Activated CD4-positive, alpha-beta T cell treated with anti-CD3 and anti-CD28 coated beads, Interleukin-2, amount 50 U/mL, for 24 hours (primary cell): ENCODE results near the gene TMEM129.
"Not testable (repeated sequence)": the region's sequence is repeated elsewhere in the genome, so short reads cannot be mapped to it uniquely, and the experiment has no call there.

ENCODE experiments used
- DNase-seq, 2 donors: peaks; one replicate each; pipeline ENCODE4 v3.0.0-alpha.2; 2020; ENCODE audit warnings: low read depth in 1 of 2, low spot score in 1 of 2

The TMEM129 gene

DNA sequence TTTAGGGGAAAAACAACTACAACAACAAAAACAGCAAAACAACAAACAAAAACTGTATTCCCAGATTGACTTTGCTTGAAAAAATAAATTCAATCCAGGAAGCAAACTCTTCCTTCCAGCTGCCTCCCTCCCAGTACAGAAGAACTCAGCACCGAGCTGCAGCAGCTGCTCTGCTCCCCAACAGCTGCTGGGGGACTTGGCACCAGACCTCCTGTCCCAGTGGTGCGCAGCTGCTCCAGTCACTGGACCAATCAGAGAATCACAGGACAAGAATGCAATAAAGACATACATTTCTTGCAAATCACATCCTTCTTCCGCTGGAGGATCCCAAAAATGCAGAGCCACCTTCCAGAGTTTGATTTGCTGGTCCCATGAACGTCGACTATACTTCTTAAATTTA lies 25.2 kb downstream of the TMEM129 start:
- DNase-seq = no peak

DNA sequence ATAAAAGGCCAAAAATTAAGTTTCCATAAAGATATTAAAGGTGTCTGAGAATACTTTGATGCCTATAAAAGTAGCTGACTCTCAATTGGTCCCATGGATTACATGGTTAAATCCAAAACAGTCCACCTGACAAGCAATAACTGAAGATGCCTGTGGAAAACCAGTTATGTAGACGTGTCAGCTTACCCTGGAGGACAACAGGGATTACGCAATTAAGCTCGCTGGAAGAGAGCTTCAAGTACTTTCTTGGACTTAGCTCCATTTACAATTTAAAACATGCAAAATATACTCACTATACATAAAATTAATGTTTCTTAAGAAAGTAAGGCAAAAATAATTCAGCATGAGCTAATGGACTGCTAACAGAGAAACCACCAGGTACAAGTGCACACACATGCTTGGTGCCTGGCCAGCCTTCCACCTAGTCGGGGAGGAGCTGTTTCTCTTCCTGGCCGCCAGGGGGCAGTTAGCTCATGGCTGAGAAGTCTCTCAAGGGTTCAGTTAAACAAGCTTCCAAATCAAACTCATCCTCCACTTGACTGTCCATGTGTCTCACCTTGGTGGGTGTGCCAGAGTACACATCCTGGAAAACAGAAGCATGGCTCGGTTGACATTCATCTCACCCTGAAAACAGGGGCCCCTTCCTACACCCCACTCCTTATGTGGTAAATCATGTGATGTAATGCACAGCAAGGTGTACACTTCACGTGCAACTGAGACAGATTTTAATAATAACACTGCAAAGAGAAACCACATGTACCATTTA lies 27.8 kb downstream of the TMEM129 start:
- peak; percentile 38 to 72 for DNase-seq

DNA sequence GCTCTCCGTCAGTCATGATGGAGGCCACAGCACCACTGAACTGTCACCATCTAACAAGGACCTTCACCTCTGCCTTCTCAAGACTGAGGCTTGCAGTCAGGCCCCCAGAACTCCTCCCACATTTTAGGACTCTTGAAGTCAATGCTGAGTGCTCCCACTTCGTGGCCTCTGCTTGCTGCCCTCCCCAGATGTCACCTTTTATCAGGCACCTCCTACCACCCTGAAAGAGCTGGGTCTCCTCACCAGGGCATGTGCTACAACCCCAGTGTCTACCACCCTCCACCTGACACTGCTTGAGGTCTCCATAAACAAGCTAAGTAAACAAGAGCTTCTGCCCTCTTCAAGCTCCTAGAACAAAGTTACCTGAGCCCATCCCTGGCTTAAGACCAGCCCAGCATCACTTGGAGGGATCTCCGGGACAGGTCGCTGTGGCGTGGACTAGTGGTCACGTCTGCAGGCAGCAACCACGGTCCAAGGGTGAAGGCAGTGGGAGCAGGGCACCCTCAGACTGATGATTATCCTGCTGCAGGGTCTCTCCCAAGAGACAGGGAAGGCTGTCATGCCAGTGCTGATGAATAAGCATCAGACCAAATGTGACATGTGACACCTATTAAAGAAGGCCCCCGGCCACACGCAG lies 29.3 kb downstream of the TMEM129 start:
- no peak for DNase-seq

GRCh38 chr4:1690698-1691097 lies 30.4 kb downstream of the TMEM129 start:
- no peak for DNase-seq

DNA sequence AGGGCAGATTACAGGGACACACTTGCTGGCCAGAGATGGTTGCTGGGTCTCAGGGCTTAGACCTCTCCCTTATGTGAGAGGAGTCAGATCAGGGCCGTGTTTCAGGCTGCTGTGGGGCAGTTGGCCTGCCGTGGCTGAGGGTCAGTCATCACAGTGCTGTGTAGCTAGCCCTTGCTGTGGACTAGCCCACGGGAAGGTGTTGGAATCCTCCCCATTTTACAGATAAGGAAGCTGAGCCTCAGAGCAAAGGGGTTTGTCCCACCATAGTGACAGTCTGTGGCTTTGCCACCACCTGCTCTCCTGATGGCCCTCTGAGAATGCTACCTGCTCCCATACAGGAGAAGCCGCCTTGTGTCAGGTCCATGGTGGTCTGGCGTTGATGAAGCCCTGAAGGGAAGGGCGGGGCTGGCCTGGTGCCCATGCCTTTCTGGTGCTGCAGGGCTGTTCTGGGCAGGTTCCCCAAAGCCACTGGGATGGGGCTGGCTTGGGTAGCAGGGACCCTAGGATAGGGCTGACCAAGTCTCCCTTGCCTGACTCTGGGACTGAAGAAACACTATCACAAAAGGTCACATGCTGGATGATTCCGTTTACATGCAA lies 34.6 kb downstream of the TMEM129 start:
- DNase-seq = no peak

DNA sequence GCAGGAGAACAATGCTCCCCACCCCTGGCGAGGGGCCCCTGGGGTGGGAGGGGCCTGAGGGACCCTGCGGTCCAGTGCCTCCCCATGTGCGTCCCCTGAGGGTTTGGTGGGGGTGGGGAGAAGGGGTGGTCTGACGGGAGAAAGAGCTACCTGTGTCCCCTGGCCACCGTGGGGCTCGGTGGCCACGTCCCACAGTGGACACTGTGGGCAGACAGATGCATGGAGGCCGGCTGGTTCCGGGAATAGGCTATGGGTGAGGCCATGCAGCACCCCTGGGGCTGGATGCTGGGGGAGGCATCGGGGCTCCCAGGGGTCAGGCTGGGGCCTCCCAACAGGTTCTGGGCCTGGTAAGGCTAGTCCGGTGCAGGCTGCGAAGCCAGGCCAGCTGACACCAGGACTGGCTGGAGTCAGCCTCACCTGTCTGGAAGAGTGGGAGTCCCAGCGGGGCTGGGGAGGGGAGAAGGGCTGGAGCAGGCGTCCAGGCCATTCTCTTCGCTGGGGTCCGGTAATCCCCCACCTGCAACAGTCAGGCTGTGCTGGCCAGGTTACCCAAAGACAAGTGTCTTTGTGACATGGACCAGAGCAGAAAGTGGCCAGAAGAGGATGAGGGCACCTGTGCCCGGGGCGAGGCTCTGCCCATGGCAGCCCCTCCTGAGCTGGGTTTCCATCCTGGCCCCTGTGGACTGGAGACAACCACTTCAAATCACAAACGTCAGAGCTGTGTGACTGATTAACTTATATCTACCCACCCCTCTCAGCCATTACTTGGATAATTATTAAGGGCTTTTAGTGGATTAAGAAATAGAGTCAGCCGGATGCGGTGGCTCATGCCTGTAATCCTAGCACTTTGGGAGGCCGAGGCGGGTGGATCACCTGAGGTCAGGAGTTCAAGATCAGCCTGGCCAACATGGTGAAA lies 35.6 kb downstream of the TMEM129 start:
- no peak for DNase-seq

GRCh38 chr4:1684506-1685234 lies 36.5 kb downstream of the TMEM129 start:
- DNase-seq = peak; percentile 91

DNA sequence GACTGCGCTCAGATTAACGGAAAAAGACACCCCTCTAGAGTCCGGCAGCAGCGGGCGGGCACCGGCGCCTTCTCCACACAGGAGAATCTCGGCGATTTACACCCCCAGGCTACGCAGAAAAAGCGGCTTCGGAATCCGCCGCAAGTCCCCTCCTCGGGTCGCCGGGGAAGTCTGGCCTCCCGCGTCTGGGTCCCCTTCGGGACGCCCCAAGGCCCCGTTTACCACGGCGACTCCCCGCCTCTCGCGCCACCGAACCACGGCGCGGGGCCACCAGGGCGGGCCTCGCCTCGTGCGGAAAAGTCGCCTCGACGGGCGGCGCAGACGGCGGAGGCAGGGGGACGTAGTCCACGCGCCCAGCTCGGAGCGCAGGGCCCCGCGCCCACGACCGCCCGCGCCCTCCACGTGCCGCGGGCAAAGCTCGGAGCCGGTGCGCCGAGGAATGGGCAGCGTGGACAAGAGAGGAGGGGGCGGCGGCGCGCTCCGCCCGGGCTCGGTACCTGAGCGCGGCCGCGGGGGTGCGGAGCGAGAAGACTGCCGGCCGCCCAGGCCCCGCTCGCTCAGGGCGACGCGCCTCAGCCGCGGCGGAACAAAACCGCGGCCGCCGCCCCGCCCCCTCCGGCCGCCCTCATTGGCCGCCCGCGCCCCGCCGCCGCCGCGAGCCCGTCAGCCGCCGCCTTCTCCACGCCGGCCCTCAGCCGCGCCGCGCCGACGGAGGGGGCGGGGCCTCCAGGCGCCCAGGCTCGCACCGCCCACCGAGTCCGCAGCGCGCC lies 37.2 kb downstream of the TMEM129 start, which contains the start of gene FAM53A:
FAM53A (minus strand) TSS at position 578 of the 770 bp plus-strand sequence. CDS start 15,572 bp downstream, outside the sequence.
- DNase-seq = peak in 1 of 2 donors; percentile 20

- no peak for DNase-seq
Observed at GRCh38 chr4:1683261-1683735, 37.8 kb downstream of the TMEM129 start.

GRCh38 chr4:1682860-1683259 lies 38.3 kb downstream of the TMEM129 start:
- DNase-seq = no peak

DNA sequence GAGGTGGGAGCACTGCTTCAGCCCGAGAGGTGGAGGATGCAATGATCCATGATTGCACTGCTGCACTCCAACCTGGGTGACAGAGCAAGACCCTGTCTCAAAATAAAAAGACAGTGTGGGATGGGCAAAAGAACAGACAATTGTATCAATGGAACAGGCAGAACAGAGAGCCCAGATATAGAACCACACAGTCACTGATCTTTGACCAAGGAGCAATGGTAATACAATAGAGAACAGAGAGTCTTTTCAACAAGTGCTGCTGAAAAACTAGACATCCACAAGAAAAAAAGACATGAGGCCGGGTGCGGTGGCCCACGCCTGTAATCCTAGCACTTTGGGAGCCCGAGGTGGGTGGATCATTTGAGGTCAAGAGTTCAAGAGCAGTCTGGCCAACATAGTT lies 42.9 kb downstream of the TMEM129 start:
- DNase-seq = no peak

- DNase-seq = no peak
Observed at GRCh38 chr4:1676605-1677525, 44.3 kb downstream of the TMEM129 start.

DNA sequence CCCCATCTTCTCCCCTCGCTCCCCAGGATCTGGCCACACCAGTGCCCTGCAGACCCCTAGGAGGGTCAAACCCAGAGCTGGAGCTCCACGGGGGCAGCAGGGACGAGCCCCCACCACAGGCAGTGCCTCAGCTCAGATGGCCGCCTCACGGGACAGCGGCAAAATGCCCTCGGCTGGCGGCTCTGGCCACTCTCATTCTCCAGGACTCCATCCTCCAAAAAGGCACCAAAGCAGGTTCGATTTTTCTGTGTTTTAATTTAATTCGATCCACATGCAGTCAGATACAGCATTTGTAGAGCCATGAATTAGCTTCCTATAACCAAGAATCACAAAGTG lies 45.4 kb downstream of the TMEM129 start:
- DNase-seq = no peak

DNA sequence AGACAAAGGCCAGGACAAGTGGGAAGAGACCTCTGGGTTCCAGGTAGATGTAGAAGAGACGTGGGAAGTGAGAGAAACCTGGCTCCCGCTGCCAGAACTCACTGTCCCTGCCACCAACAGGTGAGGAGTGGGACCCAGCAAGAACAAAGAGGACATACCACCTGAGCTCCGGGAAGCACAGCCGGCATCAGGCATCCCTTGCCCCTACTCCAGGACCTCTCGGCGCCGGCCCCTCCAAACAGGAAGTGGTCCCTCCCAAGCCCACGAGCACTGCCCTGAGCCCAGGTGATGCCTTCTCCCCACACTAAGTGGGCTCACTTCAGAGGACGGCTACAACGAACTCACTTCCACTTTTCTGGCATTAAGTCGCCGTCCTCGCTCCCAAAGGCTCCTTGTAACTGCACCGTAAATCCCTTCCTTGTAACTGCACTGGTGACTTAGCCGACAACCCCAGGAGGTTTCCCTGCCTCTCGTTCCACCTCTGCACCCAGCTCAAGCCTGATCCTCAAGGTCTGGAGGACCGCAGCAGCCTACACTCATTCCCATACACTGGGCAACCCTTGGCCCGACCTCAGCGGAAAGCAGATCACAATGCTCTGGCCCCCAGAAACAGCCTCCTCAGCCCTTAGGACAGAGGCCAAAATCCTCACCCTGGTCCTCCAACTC lies 45.9 kb downstream of the TMEM129 start:
- no peak for DNase-seq

- DNase-seq = no peak
Observed at GRCh38 chr4:1674682-1675081, 46.4 kb downstream of the TMEM129 start.

GRCh38 chr4:1673671-1674070 lies 47.5 kb downstream of the TMEM129 start:
- no peak for DNase-seq

DNA sequence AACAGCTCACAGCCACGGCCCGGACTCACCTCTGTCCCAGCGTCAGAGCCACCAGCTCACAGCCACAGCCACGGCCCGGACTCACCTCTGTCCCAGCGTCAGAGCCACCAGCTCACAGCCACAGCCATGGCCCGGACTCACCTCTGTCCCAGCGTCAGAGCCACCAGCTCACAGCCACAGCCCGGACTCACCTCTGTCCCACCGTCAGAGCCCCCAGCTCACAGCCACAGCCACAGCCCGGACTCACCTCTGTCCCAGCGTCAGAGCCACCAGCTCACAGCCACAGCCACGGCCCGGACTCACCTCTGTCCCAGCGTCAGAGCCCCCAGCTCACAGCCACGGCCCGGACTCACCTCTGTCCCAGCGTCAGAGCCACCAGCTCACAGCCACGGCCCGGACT lies 50.1 kb downstream of the TMEM129 start:
- DNase-seq = not testable (repeated sequence)

- no peak for DNase-seq
Observed at GRCh38 chr4:1670279-1670678, 50.8 kb downstream of the TMEM129 start.
